Stimulated activated naive CD8-positive, alpha-beta T cell treated with anti-CD3 and anti-CD28 coated beads, Interleukin-15, amount 100 ng/mL, for 72 hours (primary cell): ENCODE data around the gene PURB.
"Not testable (repeated sequence)": the region's sequence is repeated elsewhere in the genome, so short reads cannot be mapped to it uniquely, and the experiment has no call there.

Experiments
- ATAC-seq: fragments of 150-1000 bp; cut with Tn5 transposase; 2 replicates; pipeline ENCODE4 v1.10.0; 2021; ENCODE audit warnings: mild to moderate bottlenecking, moderate library complexity
- DNase-seq, 2 donors: peaks; one replicate each; pipeline ENCODE4 v3.0.0; 2021 to 2022
- H3K27ac Mint-ChIP-seq, 2 donors: one replicate each; pipeline ENCODE4 v1.8.0; 2022; ENCODE audit warnings: mild to moderate bottlenecking in 2 of 2, mixed read lengths in 2 of 2, moderate library complexity in 2 of 2
- H3K27me3 Mint-ChIP-seq: one replicate; pipeline ENCODE4 v1.8.0; 2022; ENCODE audit warnings: mixed read lengths
- H3K4me1 Mint-ChIP-seq: one replicate; pipeline ENCODE4 v1.8.0; 2022; ENCODE audit warnings: mild to moderate bottlenecking, mixed read lengths
- H3K4me3 Mint-ChIP-seq, 2 donors: one replicate each; pipeline ENCODE4 v1.8.0; 2022; ENCODE audit warnings: mild to moderate bottlenecking in 2 of 2, mixed read lengths in 2 of 2, moderate library complexity in 1 of 2
- H3K9me3 Mint-ChIP-seq, 2 donors: one replicate each; pipeline ENCODE4 v1.8.0; 2022; ENCODE audit warnings: mixed read lengths in 2 of 2

The PURB gene

DNA sequence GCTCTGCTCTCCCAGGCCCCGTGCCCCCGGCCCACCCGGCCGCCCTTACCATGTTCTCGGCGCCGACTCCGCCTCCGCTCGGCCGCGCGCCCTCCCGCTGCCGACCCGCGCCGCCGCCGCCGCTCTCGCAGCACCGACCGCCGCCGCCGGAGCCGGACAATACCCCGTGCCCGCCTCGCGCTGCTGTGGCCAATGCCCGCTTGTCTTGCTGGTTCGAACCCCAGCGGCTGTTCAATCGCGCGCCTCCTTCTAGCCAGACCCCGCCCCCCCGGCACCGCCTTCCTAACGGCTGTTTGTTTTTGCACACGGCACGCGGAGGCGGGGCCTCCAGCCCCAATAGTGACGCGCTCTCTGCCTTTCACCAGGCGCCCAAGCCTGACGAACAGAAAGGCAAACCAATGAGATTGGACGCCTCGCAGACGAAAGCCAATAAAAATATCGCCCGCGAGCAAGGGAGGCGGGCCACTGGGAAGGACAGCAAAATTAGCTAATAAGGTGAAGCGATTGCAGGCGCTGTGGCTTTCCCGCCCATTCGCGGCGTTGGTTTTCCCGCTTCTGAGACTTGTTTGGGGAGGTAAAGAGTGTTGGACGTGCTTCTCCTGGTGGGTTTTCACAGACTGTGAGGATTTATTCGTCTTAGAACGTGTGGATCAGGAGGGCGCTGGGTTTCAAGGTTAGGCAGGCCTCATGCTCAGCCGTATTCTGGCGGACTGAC, 37.3 kb downstream of the PURB start, which contains the start of gene H2AZ2:
TSS of gene H2AZ2 (minus strand) at position 168 of the 715 bp plus-strand sequence. CDS start at position 52, 116 bp downstream.
- peak; percentile 88 for ATAC-seq
- peaks cover 56% of the 10 kb centered on the region for H3K4me1 Mint-ChIP-seq
- H3K9me3 Mint-ChIP-seq, result no peaks in the 10 kb centered on the region
- DNase-seq, result peak; percentile 99 to 100
- no peaks in the 10 kb centered on the region for H3K27me3 Mint-ChIP-seq
- H3K27ac Mint-ChIP-seq, result peak within 1 kb of the TSS; percentile 99 to 100
- peak within 1 kb of the TSS; percentile 85 to 94 for H3K4me3 Mint-ChIP-seq

- Mint-ChIP-seq H3K27ac (peak overlapping the region; percentile 93 to 100), H3K4me1 (peaks cover 54% of the 10 kb centered on the region), H3K27me3 (no peaks in the 10 kb centered on the region), H3K4me3 (peak overlapping the region; percentile 85 to 94), H3K9me3 (no peaks in the 10 kb centered on the region)
- peak; percentile 82 for ATAC-seq
- DNase-seq, result peak; percentile 92 to 94
Measured at GRCh38 chr7:44847509-44847919, 37.8 kb downstream of the PURB start.

DNA sequence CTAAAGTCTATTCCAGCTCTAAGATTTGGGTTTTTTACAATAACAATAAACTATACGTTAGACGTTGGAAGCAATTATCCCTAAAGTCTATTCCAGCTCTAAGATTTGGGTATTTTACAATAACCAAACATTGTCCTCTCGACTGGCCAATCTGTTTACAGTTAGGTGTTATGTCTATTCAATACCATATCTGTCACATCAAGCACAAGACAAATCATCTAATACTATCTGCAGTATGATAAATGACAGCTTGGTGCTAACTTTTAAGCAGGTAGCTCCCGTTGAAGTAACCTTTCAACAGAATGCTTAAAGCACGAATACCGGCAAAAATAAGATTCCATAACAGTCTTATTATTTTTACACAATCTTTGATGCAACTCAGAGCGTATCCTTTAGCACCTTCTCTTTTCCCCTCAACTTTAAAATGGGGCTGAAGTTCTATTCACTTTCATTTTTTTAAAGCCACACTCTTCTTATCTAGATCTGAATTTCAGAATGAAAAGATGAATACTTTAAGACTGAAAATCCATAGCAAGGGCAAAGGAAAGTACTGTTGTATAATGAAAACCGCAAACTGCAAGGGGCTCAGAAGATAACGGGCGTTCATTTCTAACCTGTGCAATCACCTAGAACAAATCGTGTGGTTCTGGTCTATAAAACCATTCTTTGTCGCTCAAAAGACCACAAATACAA, 38.4 kb downstream of the PURB start:
- DNase-seq (no peak), ATAC-seq (peak; percentile 56)
- peaks cover 59% of the 10 kb centered on the region for H3K4me1 Mint-ChIP-seq

DNA sequence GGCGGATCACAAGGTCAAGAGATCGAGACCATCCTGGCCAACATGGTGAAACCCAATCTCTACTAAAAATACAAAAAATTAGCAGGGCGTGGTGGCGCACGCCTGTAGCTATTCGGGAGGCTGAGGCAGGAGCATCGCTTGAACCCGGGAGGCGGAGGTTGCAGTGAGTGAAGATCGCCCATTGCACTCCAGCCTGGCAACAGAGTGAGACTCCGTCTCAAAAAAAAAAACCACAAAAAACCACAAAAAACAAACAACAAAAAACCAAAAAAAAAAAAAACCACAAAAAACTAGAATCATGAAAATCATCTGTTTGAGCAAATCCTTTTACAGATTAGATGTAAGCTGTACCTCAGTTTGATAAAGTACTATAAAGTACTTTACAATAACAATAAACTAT, 38.9 kb downstream of the PURB start:
- Mint-ChIP-seq H3K4me1 (peaks cover 65% of the 10 kb centered on the region), H3K27ac (peak overlapping the region; percentile 93 to 100), H3K4me3 (peak overlapping the region; percentile 85 to 94)
- peak in 1 of 2 donors; percentile 27 for DNase-seq
- not testable (repeated sequence) for H3K9me3 Mint-ChIP-seq, H3K27me3 Mint-ChIP-seq, ATAC-seq

More for the DNA sequence above, 38.4 kb downstream of the PURB start:
- H3K9me3 Mint-ChIP-seq, result no peaks in the 10 kb centered on the region
- H3K27me3 Mint-ChIP-seq, result no peaks in the 10 kb centered on the region
- peak overlapping the region; percentile 85 to 94 for H3K4me3 Mint-ChIP-seq
- peak overlapping the region; percentile 93 to 100 for H3K27ac Mint-ChIP-seq

GRCh38 chr7:44845451-44845850, 39.9 kb downstream of the PURB start:
- ATAC-seq (no peak), DNase-seq (no peak)
- Mint-ChIP-seq H3K27me3 (no peaks in the 10 kb centered on the region), H3K9me3 (no peaks in the 10 kb centered on the region), H3K27ac (peak overlapping the region in 1 of 2 donors; percentile 40), H3K4me3 (peak overlapping the region; percentile 85 to 94), H3K4me1 (peaks cover 69% of the 10 kb centered on the region)

GRCh38 chr7:44843440-44843839, 41.9 kb downstream of the PURB start:
- not testable (repeated sequence) for H3K27me3 Mint-ChIP-seq

GRCh38 chr7:44842675-44843074, 42.7 kb downstream of the PURB start:
- H3K27me3 Mint-ChIP-seq, H3K27ac Mint-ChIP-seq, ATAC-seq, H3K4me3 Mint-ChIP-seq, H3K9me3 Mint-ChIP-seq, DNase-seq: not testable (repeated sequence)
- H3K4me1 Mint-ChIP-seq, result peaks cover 62% of the 10 kb centered on the region

More at GRCh38 chr7:44843440-44843839, 41.9 kb downstream of the PURB start:
- not testable (repeated sequence) for H3K27ac Mint-ChIP-seq, H3K4me3 Mint-ChIP-seq, ATAC-seq, DNase-seq, H3K9me3 Mint-ChIP-seq
- H3K4me1 Mint-ChIP-seq, result peaks cover 60% of the 10 kb centered on the region

DNA sequence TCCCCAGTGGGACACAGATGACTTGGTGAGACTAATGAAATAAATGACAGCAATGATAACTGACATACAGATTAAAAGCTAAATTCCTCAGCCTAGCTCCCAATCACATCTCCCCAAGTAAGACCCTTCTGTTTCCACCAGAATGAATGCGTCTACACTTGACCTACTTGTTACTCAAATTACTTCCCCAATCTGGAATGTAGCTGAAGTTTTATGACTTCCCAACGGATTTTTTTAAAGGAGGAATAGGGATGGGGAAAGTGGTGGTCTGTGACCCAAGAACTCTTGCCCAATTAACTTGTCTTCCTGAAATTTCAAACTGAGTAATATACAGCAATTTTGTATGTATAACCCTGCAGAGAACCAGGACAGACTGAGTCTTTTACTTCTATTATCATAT, 46.6 kb downstream of the PURB start:
- Mint-ChIP-seq H3K27ac (peak overlapping the region in 1 of 2 donors; percentile 42), H3K27me3 (no peaks in the 10 kb centered on the region), H3K4me3 (no peak overlapping the region), H3K9me3 (no peaks in the 10 kb centered on the region), H3K4me1 (peaks cover 34% of the 10 kb centered on the region)
- ATAC-seq (no peak), DNase-seq (no peak)

DNA sequence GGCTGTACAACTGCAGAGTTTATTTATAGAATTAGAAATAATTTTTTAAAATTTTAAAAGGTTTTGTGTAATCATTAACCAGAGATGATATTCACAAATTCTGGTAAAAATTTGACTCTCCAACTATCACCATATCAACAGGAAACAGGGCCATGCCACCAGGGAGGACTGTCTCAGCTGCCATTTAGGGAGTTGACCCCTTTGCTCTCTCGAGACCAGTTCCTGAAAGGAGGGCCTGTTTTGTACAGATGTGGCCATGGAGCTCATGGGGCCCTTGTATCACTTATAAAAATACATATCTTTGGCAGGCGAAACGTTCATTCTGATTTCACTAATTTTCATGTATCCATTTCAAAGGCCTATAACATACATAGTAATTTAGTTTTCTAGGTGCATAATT, 57.8 kb downstream of the PURB start:
- H3K9me3 Mint-ChIP-seq, result no peaks in the 10 kb centered on the region
- peak overlapping the region in 1 of 2 donors; percentile 48 for H3K27ac Mint-ChIP-seq
- peaks cover 20% of the 10 kb centered on the region for H3K4me1 Mint-ChIP-seq
- no peak for ATAC-seq
- no peak overlapping the region for H3K4me3 Mint-ChIP-seq
- H3K27me3 Mint-ChIP-seq, result no peaks in the 10 kb centered on the region
- DNase-seq, result no peak
